Measurements from ENCODE around the gene PGLYRP2. TPM values are rescaled to one million over a fixed set of nuclear protein-coding genes. Genes with fewer than 3 reads are reported as not detected.

The PGLYRP2 gene
- total and polyA plus RNA-seq, 8 donors: 0.16 TPM; not detected in 7

DNA sequence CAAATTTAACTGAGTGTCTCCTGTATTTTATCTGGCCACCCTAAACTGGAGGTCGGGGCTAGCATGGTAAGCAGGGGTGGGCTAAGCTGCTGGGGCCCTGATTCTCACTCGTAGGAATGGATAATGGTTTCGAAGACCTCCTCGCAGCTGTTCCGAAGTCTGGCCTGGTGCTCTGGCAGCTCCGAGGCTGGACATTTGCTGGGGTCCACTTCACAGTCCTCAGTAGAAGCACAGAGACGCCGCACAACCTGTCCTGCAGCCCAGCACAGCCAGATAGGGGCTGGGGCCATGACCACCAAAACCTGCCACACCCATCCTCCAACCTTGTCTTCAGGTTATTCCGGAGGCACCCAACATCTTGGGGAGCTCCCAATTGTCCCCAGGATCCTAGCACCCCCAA lies 23.3 kb downstream of the PGLYRP2 start:
- ATAC-seq (no peak), DNase-seq (no peak), FAIRE-seq (no peak)
- TF ChIP-seq, protein P1, sequence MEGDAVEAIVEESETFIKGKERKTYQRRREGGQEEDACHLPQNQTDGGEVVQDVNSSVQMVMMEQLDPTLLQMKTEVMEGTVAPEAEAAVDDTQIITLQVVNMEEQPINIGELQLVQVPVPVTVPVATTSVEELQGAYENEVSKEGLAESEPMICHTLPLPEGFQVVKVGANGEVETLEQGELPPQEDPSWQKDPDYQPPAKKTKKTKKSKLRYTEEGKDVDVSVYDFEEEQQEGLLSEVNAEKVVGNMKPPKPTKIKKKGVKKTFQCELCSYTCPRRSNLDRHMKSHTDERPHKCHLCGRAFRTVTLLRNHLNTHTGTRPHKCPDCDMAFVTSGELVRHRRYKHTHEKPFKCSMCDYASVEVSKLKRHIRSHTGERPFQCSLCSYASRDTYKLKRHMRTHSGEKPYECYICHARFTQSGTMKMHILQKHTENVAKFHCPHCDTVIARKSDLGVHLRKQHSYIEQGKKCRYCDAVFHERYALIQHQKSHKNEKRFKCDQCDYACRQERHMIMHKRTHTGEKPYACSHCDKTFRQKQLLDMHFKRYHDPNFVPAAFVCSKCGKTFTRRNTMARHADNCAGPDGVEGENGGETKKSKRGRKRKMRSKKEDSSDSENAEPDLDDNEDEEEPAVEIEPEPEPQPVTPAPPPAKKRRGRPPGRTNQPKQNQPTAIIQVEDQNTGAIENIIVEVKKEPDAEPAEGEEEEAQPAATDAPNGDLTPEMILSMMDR (IDR thresholded peaks at IDR 0.05): no peak
- 78 to 85% methylated on average over 9 of the region's 9 CpGs for WGBS, 2 donors
- intact Hi-C loops (cut with DNase I): no loop called here
- Histone ChIP-seq H3K27me3 (peaks cover 0 to 12% (median 0%) of the 10 kb centered on the region in 4 donors), H3K36me3 (no peaks in the 10 kb centered on the region), H3K4me3 (no peak overlapping the region), H3K4me1 (peaks cover 0 to 14% (median 11%) of the 10 kb centered on the region in 3 donors), H3K27ac (no peak overlapping the region), H3K9me3 (no peaks in the 10 kb centered on the region)

DNA sequence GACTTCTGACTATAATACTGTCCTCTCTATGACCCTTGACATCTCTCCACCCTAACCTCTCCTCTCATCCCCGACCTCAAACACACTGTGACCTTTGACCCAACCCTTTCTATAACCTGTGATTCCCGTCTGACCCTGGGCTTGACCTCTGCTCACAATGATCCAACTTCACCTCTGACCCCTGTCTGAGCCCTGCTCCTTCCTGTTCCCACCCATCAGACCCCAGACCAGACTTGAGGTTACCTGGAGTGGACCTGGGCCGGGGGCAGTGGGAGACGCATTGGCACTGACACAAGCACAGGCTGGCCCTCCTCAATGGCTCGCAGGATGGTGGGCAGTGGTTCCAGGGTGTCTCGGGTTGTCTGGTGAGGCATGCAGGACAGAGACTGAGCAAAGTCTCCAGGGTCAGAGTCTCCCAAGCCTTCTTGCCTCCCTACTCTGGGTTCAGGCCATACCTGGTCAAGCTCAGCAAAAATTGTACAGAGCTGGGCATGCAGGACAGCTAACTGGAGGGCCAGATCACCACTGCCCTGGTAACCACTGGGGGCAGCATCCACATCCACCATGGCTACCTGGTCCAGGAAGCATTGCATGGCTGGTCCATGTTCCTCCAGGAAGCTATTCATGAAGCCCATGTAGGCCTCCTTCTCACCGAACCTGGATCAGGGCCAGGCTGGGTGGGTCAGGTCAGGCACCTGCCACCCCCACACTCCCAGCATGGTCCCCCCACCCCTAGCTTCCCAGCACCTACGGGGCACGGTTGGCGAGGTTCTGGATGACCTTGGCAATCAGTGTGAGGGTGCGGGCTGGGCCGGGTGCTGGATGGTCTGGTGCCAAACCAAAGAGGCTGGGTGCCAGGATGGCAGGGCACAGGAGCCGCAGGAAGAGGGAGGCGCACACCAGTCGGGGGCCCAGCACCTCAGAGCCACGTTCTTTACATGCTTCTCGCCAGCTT lies 25.1 kb downstream of the PGLYRP2 start:
- ATAC-seq: no peak
- no peaks in the 10 kb centered on the region for H3K9me3 ChIP-seq
- no peak for FAIRE-seq
- H3K27ac ChIP-seq: no peak overlapping the region
- WGBS, 2 donors: 45 to 50% methylated on average over 17 of the region's 17 CpGs
- peaks cover 0 to 14% (median 11%) of the 10 kb centered on the region in 3 donors for H3K4me1 ChIP-seq
- peak in 5 of 6 donors; percentile 40 to 85 (median 67) for DNase-seq
- intact Hi-C loops (cut with DNase I): no loop called here
- H3K36me3 ChIP-seq: no peaks in the 10 kb centered on the region
- TF ChIP-seq, protein P1 (IDR thresholded peaks at IDR 0.05): peak in 1 of 4 donors; percentile 10
- peaks cover 0 to 12% (median 0%) of the 10 kb centered on the region in 4 donors for H3K27me3 ChIP-seq
- no peak overlapping the region for H3K4me3 ChIP-seq

DNA sequence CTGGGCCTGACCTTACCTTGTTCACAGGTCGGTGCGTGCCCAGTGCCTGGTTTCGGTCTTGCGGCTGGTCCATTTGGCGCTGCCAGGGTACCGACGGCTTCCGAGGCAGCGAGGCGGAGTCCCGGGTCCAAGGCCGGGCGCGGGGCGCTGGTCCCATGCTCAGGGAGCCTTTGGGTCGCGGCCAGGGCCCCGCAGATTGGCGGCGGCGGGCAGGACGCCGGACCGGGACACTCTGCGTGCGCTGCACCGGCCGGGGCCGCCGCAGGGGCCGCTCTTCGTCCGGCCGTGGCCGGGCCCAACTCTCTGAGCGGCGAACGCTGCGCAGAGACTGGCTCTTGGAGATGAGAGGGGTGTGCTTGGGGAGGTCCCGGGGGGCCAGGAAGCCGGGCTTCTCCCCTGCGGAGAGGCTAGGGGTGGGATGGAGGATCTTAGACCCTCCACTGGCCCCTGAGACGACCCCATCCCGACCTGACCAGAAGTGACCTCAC lies 26.2 kb downstream of the PGLYRP2 start:
- TF ChIP-seq, protein P1 (IDR thresholded peaks at IDR 0.05): peak in 1 of 4 donors; percentile 13
- ATAC-seq: peak; percentile 37 to 41 (median 38)
- intact Hi-C loops (cut with DNase I): no loop called here

DNA sequence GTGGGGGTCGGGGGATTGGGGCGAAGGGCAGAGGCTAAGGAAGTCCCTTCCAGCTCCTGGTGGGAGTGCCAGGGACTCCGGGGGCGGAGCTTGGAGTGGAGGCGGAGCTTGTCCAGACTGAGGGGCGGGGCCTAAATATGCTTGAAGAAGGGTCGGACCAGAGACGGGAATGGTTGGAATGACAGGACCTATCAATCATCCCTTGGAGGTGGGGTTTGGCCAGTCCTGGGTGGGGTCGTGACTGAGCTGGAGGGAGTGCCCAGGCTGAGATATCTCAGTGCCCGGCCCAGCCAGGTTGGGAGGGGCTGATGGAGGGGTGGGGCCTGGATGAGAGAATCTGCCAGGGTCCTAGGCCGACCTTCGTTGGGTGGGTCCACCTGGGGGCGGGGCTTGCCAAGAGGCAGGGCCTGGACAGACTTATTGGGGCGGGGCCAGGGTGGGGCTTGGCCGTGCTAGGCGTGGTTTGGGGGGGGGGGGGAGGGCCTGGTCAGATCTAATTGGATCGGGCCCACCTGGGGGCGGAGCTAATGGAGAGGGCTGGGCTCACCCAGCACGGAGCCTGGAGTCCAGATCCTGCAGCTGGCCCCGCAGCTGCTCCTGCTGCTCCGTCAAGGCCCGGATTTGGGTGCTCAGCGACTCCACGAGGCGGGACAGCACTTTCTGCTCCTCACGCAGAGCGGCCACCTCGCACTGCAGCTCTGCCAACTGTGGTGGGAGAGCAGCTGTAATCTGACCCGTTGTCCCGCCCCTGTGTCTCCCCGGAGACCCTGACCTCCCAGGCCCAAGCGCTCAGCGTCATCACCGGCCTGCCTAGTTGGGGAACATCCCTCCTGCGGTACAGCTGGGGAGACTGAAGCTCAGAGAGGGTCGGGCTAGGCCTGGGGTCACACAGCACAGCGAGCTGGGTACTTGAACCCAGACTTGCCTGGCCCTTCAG lies 26.9 kb downstream of the PGLYRP2 start:
- 3 to 8% methylated on average over 28 to 37 of the region's 37 CpGs for WGBS, 2 donors
- Histone ChIP-seq H3K27me3 (peaks cover 0 to 8% (median 0%) of the 10 kb centered on the region in 4 donors), H3K9me3 (no peaks in the 10 kb centered on the region), H3K4me1 (peaks cover 0 to 14% (median 11%) of the 10 kb centered on the region in 3 donors), H3K4me3 (peak overlapping the region; percentile 16 to 53 (median 32)), H3K27ac (peak overlapping the region in 1 of 4 donors; percentile 16), H3K36me3 (no peaks in the 10 kb centered on the region)
- TF ChIP-seq, protein P1 (IDR thresholded peaks at IDR 0.05): no peak
- peak; percentile 62 to 75 (median 68) for ATAC-seq
- intact Hi-C loops (cut with DNase I): no loop called here
- FAIRE-seq: no peak
- peak; percentile 83 to 96 (median 85) for DNase-seq

More for the DNA sequence above, 26.2 kb downstream of the PGLYRP2 start:
- 9 to 12% methylated on average over 41 to 44 of the region's 44 CpGs for WGBS, 2 donors
- FAIRE-seq (no peak), DNase-seq (peak in 4 of 6 donors; percentile 40 to 82 (median 70))
- H3K36me3 ChIP-seq: no peaks in the 10 kb centered on the region
- peak overlapping the region; percentile 16 to 53 (median 32) for H3K4me3 ChIP-seq
- no peaks in the 10 kb centered on the region for H3K9me3 ChIP-seq
- peak overlapping the region in 1 of 4 donors; percentile 10 for H3K27ac ChIP-seq
- peaks cover 0 to 14% (median 11%) of the 10 kb centered on the region in 3 donors for H3K4me1 ChIP-seq
- peaks cover 0 to 10% (median 0%) of the 10 kb centered on the region in 4 donors for H3K27me3 ChIP-seq

All from pancreas (tissue), 10 donors.